VCaP (cell line): ENCODE data around the gene SEPTIN1.

Source experiments
- H3K27ac ChIP-seq: fragments of 450-650 bp; 2 replicates; pipeline ENCODE4 v1.5.1; 2017
- CTCF ChIP-seq: fragments of 450-650 bp; conservative IDR thresholded peaks from 2 replicates; pipeline ENCODE4 v1.5.1; 2017; ENCODE audit warnings: mild to moderate bottlenecking, moderate library complexity

Gene SEPTIN1

GRCh38 chr16:30382111-30382881 lies at the start of gene SEPTIN1:
Gene SEPTIN1, minus strand, starts transcription at chr16:30382561. Its CDS starts 19 bp downstream, at chr16:30382542.
- no peak for TF ChIP-seq CTCF
- no peak within 1 kb of the TSS for H3K27ac ChIP-seq

GRCh38 chr16:30430428-30430970 lies 48.1 kb upstream of the SEPTIN1 start:
- TF ChIP-seq CTCF: peak; percentile 45
- peak overlapping the region; percentile 49 for H3K27ac ChIP-seq

- peak within 1 kb of the TSS; percentile 63 for H3K27ac ChIP-seq
- TF ChIP-seq CTCF: peak; percentile 85
Observed at GRCh38 chr16:30429678-30430427, 47.5 kb upstream of the SEPTIN1 start, which contains the start of gene DCTPP1. Gene DCTPP1, minus strand, starts transcription at chr16:30430030. Its CDS starts 50 bp downstream, at chr16:30429980.

GRCh38 chr16:30429418-30429677 lies 47.0 kb upstream of the SEPTIN1 start:
- peak overlapping the region; percentile 63 for H3K27ac ChIP-seq

GRCh38 chr16:30428055-30428454 lies 45.7 kb upstream of the SEPTIN1 start:
- H3K27ac ChIP-seq: peak overlapping the region; percentile 63; the same call in 1 of the 2 replicates
- TF ChIP-seq CTCF: no peak

More at GRCh38 chr16:30429418-30429677, 47.0 kb upstream of the SEPTIN1 start:
- no peak for TF ChIP-seq CTCF

- no peak for TF ChIP-seq CTCF
- no peak overlapping the region for H3K27ac ChIP-seq
Observed at GRCh38 chr16:30421010-30421409, 38.6 kb upstream of the SEPTIN1 start.

GRCh38 chr16:30418350-30419181 lies 36.2 kb upstream of the SEPTIN1 start:
- peak overlapping the region; percentile 74 for H3K27ac ChIP-seq
- no peak for TF ChIP-seq CTCF
